H9 (cell line): ENCODE measurements around the gene TMTC2. TPM values are rescaled to one million over a fixed set of nuclear protein-coding genes. Genes with fewer than 3 reads are reported as not detected.

Experiments
- DNase-seq: peaks from one replicate; pipeline ENCODE4 v3.0.0-alpha.2; 2017
- H2AFZ ChIP-seq: one replicate; pipeline ENCODE4 v1.6.1; 2013; ENCODE audit warnings: mild to moderate bottlenecking, low read length, control low read depth, moderate library complexity
- H2AK5ac ChIP-seq: 2 replicates; pipeline ENCODE4 v1.6.1; 2013; ENCODE audit warnings: low read length, control low read depth, mixed read lengths; ENCODE audit not compliant: insufficient read length
- H2BK120ac ChIP-seq: one replicate; pipeline ENCODE4 v1.6.1; 2013; ENCODE audit warnings: low read depth, mild to moderate bottlenecking, low read length, control low read depth, inconsistent platforms; ENCODE audit not compliant: poor library complexity, severe bottlenecking
- H2BK12ac ChIP-seq: 2 replicates; pipeline ENCODE4 v1.6.1; 2013; ENCODE audit warnings: low read length, control low read depth, mixed read lengths, low read depth; ENCODE audit not compliant: insufficient read length
- H2BK15ac ChIP-seq: 2 replicates; pipeline ENCODE4 v1.6.1; 2013; ENCODE audit warnings: low read depth, low read length, control low read depth
- H2BK20ac ChIP-seq: one replicate; pipeline ENCODE4 v1.6.1; 2013; ENCODE audit warnings: low read depth, mild to moderate bottlenecking, low read length, control low read depth, inconsistent platforms; ENCODE audit not compliant: poor library complexity, severe bottlenecking
- H2BK5ac ChIP-seq: 2 replicates; pipeline ENCODE4 v1.6.1; 2013; ENCODE audit warnings: low read length, control low read depth, mixed read lengths; ENCODE audit not compliant: insufficient read length
- H3K14ac ChIP-seq: 2 replicates; pipeline ENCODE4 v1.6.1; 2013; ENCODE audit warnings: low read length, control low read depth; ENCODE audit not compliant: insufficient read depth
- H3K18ac ChIP-seq: 2 replicates; pipeline ENCODE4 v1.6.1; 2013; ENCODE audit warnings: low read depth, mild to moderate bottlenecking, mixed read lengths, low read length, control low read depth; ENCODE audit not compliant: insufficient read length
- H3K23ac ChIP-seq: 2 replicates; pipeline ENCODE4 v1.6.1; 2013; ENCODE audit warnings: low read length, control low read depth, mixed read lengths, low read depth; ENCODE audit not compliant: insufficient read length
- H3K23me2 ChIP-seq: 2 replicates; pipeline ENCODE4 v1.6.1; 2013; ENCODE audit warnings: low read depth, mild to moderate bottlenecking, mixed read lengths, low read length, control low read depth; ENCODE audit not compliant: insufficient read length, poor library complexity, severe bottlenecking
- H3K27ac ChIP-seq: 2 replicates; pipeline ENCODE4 v1.5.1; 2013; ENCODE audit warnings: low read length, control low read depth, mixed read lengths, low read depth; ENCODE audit not compliant: insufficient read length
- H3K27me3 ChIP-seq: 2 replicates; pipeline ENCODE4 v1.6.1; 2013; ENCODE audit warnings: low read length, control low read depth, inconsistent platforms; ENCODE audit not compliant: insufficient read depth
- H3K4ac ChIP-seq: 2 replicates; pipeline ENCODE4 v1.6.1; 2013; ENCODE audit warnings: low read depth, mild to moderate bottlenecking, control low read depth, inconsistent platforms, low read length, moderate library complexity
- H3K4me1 ChIP-seq: 2 replicates; pipeline ENCODE4 v1.6.1; 2013; ENCODE audit warnings: low read length, control low read depth, inconsistent platforms; ENCODE audit not compliant: insufficient read depth
- H3K4me2 ChIP-seq: 2 replicates; pipeline ENCODE4 v1.6.1; 2013; ENCODE audit warnings: low read length, control low read depth, mixed read lengths; ENCODE audit not compliant: insufficient read length, insufficient read depth
- H3K56ac ChIP-seq: 2 replicates; pipeline ENCODE4 v1.6.1; 2013; ENCODE audit warnings: low read depth, mild to moderate bottlenecking, mixed read lengths, low read length, control low read depth; ENCODE audit not compliant: insufficient read length
- H3K79me1 ChIP-seq: 2 replicates; pipeline ENCODE4 v1.6.1; 2013; ENCODE audit warnings: low read depth, mild to moderate bottlenecking, moderate library complexity, low read length, control low read depth, inconsistent platforms; ENCODE audit not compliant: insufficient read depth, poor library complexity, severe bottlenecking
- H3K79me2 ChIP-seq: 2 replicates; pipeline ENCODE4 v1.6.1; 2013; ENCODE audit warnings: low read length, control low read depth, inconsistent platforms; ENCODE audit not compliant: insufficient read depth
- H3K9ac ChIP-seq: 2 replicates; pipeline ENCODE4 v1.6.1; 2013; ENCODE audit warnings: low read length, control low read depth, mixed read lengths; ENCODE audit not compliant: insufficient read length; ENCODE audit errors: extremely low read depth
- H3K9me3 ChIP-seq: one replicate; pipeline ENCODE4 v1.6.1; 2013; ENCODE audit warnings: low read depth, low read length, inconsistent platforms; ENCODE audit not compliant: control insufficient read depth
- H3T11ph ChIP-seq: one replicate; pipeline ENCODE4 v1.6.1; 2013; ENCODE audit warnings: mild to moderate bottlenecking, low read length, control low read depth, inconsistent platforms
- H4K20me1 ChIP-seq: one replicate; pipeline ENCODE4 v1.6.1; 2013; ENCODE audit not compliant: control insufficient read depth, insufficient read length, insufficient read depth
- H4K5ac ChIP-seq: 2 replicates; pipeline ENCODE4 v1.6.1; 2013; ENCODE audit warnings: low read depth, mild to moderate bottlenecking, mixed read lengths, low read length, control low read depth; ENCODE audit not compliant: insufficient read length
- H4K8ac ChIP-seq: replicated peaks from 2 replicates; pipeline ENCODE4 v1.6.1; 2013; ENCODE audit warnings: low read length, control low read depth, mixed read lengths, low read depth; ENCODE audit not compliant: insufficient read length
- H4K91ac ChIP-seq: 2 replicates; pipeline ENCODE4 v1.6.1; 2013; ENCODE audit warnings: low read depth, mild to moderate bottlenecking, moderate library complexity, mixed read lengths, low read length, control low read depth; ENCODE audit not compliant: insufficient read length
- H3K27ac Mint-ChIP-seq, 3 experiments: 2 replicates in 2 of 3; 3 replicates in 1 of 3; pipeline ENCODE4 v1.8.0; 2020 to 2021; ENCODE audit warnings: mixed read lengths in 3 of 3, mild to moderate bottlenecking in 1 of 3, moderate library complexity in 1 of 3
- H3K27me3 Mint-ChIP-seq: 2 replicates; pipeline ENCODE4 v1.8.0; 2021; ENCODE audit warnings: low read depth, mild to moderate bottlenecking, moderate library complexity, mixed read lengths
- H3K36me3 Mint-ChIP-seq, 3 experiments: 2 replicates in 2 of 3; 3 replicates in 1 of 3; pipeline ENCODE4 v1.8.0; 2020 to 2021; ENCODE audit warnings: low read depth in 3 of 3, mixed read lengths in 3 of 3; ENCODE audit not compliant: insufficient read depth in 1 of 3
- H3K4me1 Mint-ChIP-seq, 2 experiments: 2 replicates each; pipeline ENCODE4 v1.8.0; 2020; ENCODE audit warnings: mixed read lengths in 2 of 2
- H3K4me3 Mint-ChIP-seq, 2 experiments: 2 replicates in 1 of 2; 3 replicates in 1 of 2; pipeline ENCODE4 v1.8.0; 2020 to 2021; ENCODE audit warnings: mild to moderate bottlenecking in 2 of 2, mixed read lengths in 2 of 2, moderate library complexity in 1 of 2
- H3K9me3 Mint-ChIP-seq, 2 experiments: 2 replicates in 1 of 2; 3 replicates in 1 of 2; pipeline ENCODE4 v1.8.0; 2020; ENCODE audit warnings: mild to moderate bottlenecking in 2 of 2, mixed read lengths in 2 of 2, moderate library complexity in 1 of 2
- WGBS: extraction: QIAGEN DNeasy Blood & Tissue Kit; methylation state at CpG from one replicate; pipeline ENCODE4 v1.1.7; 2013; ENCODE audit warnings: missing lambda C conversion rate, low lambda C conversion rate, mixed read lengths; ENCODE audit not compliant: insufficient read length; ENCODE audit errors: extremely low coverage; 5-methylcytosine and 5-hydroxymethylcytosine counted together
- total RNA-seq: library from RNA; stranded (reverse); gene quantifications from 2 replicates; pipeline ENCODE4 v1.2.1, GENCODE V29; 2021
- TF ChIP-seq, protein P1 (sequence below): fragments of 200-600 bp; sonication (generic); conservative IDR thresholded peaks from 3 replicates; pipeline ENCODE4 v1.8.0; 2021; ENCODE audit warnings: antibody characterized with exemption, mild to moderate bottlenecking

Gene TMTC2
- total RNA-seq, 1 experiment from 2014 or later: 3.1 TPM

DNA sequence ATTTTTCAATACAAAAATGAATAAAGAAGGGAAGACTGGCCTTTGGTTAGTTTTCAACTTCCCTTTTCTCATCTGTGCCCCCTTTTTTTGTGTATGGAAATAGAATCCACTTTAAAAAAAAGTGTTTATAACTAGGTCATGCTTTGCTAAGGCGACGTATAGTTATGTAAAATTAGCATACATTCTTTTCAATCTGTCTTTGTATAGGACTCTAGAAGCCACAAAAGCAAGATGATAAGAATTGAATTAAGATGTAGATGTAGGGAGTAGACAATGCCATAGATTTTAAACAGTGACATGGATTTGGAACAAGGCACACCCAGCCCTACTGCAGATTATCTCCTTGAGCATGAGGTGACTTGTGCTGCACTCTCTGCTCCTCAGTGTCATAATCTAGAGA, 354.3 kb downstream of the TMTC2 start:
- Histone ChIP-seq H3K9ac (no peak overlapping the region), H3K56ac (no peak overlapping the region), H2BK5ac (no peak overlapping the region), H3K4me1 (no peaks in the 10 kb centered on the region; the same call in 1 of the 2 replicates), H3K79me2 (no peaks in the 10 kb centered on the region), H4K91ac (no peak overlapping the region), H3T11ph (no peak overlapping the region), H2AFZ (no peak overlapping the region), H3K27me3 (no peaks in the 10 kb centered on the region), H2AK5ac (no peak overlapping the region), H4K20me1 (no peaks in the 10 kb centered on the region), H3K14ac (no peak overlapping the region), H4K8ac (no peak overlapping the region), H2BK12ac (no peak overlapping the region), H3K18ac (no peak overlapping the region), H3K4me2 (no peak overlapping the region), H4K5ac (no peak overlapping the region), H2BK15ac (no peak overlapping the region), H3K27ac (no peak overlapping the region), H3K9me3 (no peaks in the 10 kb centered on the region), H3K23ac (no peak overlapping the region), H3K23me2 (no peaks in the 10 kb centered on the region), H2BK120ac (no peak overlapping the region), H3K4ac (no peak overlapping the region), H3K79me1 (no peaks in the 10 kb centered on the region), H2BK20ac (no peak overlapping the region)
- no peak for DNase-seq
- Mint-ChIP-seq H3K27me3 (no peaks in the 10 kb centered on the region), H3K36me3 (no peaks in the 10 kb centered on the region), H3K27ac (no peak overlapping the region), H3K4me3 (no peak overlapping the region), H3K4me1 (peaks cover 28 to 30% of the 10 kb centered on the region in 2 experiments), H3K9me3 (no peaks in the 10 kb centered on the region)
- TF ChIP-seq, protein P1, sequence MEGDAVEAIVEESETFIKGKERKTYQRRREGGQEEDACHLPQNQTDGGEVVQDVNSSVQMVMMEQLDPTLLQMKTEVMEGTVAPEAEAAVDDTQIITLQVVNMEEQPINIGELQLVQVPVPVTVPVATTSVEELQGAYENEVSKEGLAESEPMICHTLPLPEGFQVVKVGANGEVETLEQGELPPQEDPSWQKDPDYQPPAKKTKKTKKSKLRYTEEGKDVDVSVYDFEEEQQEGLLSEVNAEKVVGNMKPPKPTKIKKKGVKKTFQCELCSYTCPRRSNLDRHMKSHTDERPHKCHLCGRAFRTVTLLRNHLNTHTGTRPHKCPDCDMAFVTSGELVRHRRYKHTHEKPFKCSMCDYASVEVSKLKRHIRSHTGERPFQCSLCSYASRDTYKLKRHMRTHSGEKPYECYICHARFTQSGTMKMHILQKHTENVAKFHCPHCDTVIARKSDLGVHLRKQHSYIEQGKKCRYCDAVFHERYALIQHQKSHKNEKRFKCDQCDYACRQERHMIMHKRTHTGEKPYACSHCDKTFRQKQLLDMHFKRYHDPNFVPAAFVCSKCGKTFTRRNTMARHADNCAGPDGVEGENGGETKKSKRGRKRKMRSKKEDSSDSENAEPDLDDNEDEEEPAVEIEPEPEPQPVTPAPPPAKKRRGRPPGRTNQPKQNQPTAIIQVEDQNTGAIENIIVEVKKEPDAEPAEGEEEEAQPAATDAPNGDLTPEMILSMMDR: no peak
- WGBS: no CpG with 5 or more reads among the region's 2 CpGs
